Activated T-helper 9 cell treated with anti-CD3 and anti-CD28 coated beads, Interleukin-2, amount 50 U/mL, for 16 hours (primary cell): ENCODE data around the gene ATF6B.
"Not testable (repeated sequence)": the region's sequence is repeated elsewhere in the genome, so short reads cannot be mapped to it uniquely, and the experiment has no call there.

Experiments used
- DNase-seq: peaks from one replicate; pipeline ENCODE4 v3.0.0-alpha.2; 2020; ENCODE audit warnings: low read depth

ATF6B gene

GRCh38 chr6:32154514-32155161, 26.6 kb upstream of the ATF6B start:
- DNase-seq, result peak; percentile 40

GRCh38 chr6:32153564-32154513, 25.8 kb upstream of the ATF6B start, which contains the start of gene PPT2:
TSS of gene PPT2 (plus strand) at chr6:32154141. CDS start at chr6:32154595, 454 bp downstream.
- peak; percentile 50 for DNase-seq

DNA sequence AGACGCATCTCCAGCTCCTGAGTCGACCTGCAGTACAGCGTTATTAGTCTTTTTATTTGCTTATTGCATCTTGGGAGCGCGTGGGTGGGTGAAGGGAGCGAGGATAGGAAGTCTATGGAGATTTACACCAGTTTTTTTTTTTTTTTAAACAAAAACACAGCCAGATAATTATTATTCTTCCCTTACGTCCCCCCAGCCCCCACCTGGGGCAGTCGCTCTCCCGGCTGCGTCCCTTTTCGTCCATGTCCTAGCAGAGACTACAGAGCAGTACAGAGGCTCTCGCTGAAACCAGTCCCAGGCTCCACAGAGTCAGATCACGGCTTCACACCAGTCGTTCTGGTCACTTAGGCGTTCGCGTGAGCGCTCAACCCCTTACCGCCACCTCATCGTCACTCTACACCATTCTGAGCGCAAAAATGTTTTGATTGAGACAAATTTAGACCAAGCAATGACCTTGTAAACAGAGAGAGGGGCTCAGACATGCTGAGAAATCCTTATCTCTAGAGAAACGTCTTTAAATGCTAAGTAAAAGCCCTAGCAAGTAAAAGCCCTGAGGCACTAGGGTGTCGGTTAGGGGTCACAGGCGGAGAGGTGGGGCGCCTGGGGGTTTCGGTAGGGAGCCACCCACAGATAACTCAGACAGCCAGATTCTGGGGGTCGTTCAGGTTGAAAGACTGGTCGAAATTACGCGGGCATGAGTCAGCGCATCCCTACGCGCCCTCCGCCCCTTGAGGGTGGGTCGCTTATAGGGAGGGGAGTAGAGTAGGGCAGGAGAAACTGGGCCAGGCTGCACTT, 24.9 kb upstream of the ATF6B start:
- no peak for DNase-seq

- DNase-seq, result no peak
These were observed 24.1 kb upstream of the ATF6B start, which contains the start of gene PRRT1 for GRCh38 chr6:32151863-32152768. TSS of gene PRRT1 (minus strand) at chr6:32151939. CDS start at chr6:32151827, 112 bp downstream.

DNA sequence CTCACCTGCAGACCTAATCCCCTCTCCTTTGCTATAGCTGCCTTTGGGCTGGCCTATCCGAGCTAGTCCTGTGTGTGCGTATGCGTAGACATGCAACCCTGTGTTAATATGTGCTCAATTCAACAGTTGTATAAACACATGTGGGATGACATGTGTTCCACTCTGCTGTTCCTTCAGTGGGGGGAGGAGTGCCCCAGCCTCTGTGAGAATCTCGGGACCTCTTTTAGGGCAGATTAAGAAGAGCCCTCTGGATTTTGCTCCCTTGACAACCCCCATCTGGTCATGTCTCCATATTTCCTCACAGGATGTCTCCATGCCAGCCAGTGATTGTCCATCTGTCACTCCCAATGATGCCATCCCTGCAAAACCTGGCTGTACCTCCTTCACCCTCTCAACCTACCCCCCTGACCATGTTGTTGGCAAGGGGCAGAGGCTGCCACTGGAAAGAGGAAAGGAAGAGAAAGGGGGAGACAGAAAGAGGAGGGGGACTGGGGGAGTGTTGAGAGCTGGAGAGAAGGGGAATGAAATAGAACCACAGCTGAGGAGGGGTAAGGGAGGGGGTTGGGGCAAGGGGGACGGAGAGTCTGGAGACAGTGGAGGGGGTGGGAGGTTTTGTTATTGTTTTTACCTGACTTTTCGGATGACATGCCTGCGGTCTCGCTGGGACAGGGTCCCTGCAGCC, 23.3 kb upstream of the ATF6B start:
- no peak for DNase-seq

DNA sequence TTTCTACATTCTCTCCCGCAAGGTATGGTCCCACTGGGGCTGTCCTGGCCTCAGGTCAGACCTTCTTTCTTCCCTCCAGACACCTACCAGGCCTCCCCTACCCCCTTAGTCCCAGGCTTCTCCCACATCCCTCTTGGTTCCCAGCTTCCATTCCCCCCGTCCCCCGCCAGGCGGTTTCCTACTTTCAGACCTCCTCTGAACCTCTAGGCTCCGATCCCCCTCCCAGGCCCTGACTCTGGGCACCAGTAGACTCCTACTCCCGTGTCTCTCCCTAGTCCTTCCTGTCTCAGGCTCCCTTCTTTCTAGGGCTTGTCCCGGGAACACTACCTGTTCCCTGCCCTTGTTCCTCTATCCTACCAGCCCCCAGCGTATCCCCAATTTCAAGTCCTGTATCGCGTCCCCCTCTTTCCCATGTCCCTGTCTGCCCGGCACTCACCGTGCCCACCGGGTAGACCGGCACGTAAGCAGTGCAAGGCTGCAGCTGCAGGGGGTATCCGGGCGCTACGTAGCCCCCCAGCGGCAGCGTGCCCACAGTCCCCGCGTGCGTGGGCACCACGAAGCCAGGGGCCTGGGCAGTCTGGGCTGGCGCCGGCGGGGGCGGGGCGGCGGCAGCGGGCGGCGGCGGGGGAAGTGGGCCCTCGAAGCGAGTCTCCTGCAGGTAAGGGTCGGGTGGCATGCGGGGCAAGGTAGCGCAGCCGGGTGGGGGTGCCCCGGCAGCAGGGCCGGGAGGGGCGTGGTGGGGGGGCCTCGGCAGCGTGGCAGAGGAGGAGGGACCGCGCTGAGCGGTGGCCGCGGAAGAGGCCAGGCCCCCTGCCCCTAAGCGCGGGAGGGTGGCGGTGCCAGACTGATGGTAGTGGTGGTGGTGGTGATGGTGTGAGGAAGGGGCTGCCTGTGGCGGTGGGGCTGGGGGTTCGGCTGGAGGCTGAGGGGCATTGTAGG, 22.2 kb upstream of the ATF6B start:
- DNase-seq, result no peak

DNA sequence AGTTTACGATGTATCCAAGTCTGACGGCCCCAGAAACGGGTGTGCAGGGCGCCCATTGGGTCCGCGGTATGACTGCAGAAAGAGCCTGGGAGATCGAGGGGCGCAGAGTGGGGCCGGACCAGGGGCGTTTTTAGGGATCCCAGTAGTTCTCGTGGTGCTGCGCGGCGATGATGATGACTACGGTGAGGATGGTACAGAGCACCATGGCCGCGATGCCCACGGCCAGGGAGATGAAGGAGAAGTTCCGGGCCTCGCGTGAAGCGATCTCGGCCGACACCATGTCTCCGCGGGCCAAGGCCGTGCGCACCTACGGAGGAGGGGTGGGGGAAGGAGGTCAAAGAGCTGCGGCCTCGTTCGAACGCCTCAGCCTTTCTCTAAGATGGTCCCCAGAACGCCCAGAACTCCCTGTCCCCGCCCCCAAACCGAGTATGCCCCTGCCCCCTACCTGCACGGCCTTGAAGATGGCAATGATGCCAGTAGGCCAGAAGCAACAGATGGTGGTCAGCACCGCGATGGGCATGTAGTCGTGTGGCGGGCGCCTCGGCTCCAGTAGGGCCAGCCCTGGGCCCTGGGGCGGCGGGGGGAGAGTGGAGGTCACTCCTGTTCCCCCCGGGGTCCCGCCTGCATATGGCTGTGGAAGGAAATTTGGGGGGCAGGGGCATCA, 21.2 kb upstream of the ATF6B start:
- DNase-seq, result no peak

DNA sequence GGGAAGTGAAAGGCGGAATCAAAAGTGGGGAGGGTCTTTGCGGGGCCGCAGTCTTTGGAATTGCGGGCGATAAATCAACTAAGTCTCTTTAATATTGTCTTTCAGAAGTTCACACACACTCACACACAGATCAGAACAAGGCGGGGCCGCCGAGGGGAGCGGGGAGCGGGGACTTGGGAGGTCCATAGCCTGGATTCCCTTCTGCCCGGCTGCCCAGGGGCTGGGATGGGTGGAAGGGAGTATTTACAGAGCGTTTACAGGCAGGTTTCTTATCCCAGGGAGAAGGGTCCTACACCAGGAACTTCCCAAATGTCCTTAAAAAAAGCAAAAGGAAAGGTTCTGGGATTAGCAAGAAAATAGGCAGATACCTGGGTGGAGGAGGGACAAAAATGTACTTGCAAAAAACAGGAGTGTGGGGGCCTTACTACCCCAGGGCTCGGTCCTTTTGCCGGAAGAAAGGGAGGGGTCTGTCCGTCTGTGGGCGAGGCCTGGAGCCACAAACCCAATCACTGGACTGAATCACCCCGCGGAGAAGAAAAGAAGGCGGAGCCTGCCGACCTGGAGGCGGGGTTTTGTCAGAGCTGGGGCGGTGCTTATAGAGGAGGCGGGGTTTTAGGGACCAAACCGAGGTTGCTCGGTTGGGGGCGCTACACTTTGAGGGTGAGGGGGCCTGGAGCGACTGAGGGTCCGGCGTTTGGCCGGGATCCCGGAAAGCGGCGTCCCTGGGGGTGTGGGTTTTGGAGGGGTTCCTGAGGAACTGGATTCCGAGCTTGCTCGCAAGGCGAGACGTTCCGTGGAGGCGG, 20.4 kb upstream of the ATF6B start:
- peak; percentile 53 for DNase-seq

DNA sequence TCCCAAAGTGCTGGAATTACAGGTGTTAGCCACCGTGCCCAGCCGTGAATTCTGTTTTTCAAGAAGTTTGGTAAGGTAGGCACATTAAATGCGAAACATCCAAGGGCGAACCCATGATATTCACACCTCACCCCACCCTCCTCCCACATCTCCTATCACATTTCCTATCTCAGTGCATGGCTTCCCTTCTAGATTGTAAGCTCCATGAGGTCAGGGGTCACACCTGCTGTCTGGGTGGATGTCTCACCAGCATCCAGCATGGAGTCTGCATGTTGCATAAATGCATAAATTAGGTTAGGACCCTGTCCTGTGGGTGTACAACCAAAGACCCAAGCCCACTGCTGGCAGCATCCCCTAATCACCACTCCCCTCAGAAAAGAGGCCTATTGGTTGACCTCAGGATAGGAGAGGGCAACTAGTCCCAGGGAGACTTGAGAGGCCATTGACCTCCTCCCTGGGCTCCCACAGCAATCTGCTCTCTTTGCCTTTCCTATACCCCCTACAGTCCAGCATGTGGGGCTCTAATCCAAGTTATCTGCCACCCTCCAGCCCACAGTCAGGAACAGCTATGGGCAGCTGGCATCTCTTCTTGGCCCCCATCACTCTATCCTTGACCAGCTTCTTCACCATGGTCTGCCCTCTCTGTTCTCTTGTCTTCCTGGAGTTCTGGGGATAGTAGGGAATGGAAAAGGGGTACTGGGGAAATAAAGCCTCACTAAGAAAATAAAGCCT, 19.5 kb upstream of the ATF6B start:
- DNase-seq, result no peak

DNA sequence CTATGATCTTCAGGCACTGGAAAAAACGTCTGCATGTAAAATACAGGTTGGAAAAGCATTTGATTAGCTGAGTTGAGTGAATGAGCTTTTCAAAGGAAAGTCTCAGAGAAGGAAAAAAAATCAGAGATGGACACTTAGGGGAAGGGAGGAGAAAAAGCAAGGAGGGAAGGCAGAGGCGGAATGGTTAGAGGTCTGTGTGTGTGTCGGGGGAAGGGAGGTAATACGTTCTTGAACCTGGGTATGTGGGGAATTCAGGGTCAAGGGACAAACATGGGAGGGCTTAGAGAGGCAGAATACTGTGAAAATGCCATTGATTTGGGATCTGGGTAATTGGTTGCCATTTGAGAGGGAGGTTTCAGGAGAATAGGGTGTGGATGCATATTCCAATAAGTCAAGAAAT, 18.6 kb upstream of the ATF6B start:
- DNase-seq, result no peak

- DNase-seq, result no peak
These were observed 18.2 kb upstream of the ATF6B start for GRCh38 chr6:32146287-32146686.

DNA sequence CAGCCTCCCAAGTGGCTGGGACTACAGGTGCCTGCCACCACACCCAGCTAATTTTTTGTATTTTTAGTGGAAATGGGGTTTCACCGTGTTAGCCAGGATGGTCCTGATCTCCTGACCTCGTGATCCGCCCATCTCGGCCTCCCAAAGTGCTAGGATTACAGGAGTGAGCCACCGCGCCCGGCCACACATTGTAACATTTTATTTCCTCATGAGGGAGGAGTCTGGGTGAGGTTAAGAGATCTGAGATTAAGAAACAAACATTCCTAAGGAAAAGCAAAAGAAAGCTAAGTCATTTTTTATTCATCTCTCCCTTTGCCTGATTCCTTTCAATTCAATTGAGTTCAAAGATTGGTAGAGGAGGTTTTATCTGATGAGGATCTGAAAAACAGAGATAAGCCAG, 16.2 kb upstream of the ATF6B start:
- not testable (repeated sequence) for DNase-seq

- no peak for DNase-seq
These were observed 12.5 kb upstream of the ATF6B start for GRCh38 chr6:32140420-32141046.

GRCh38 chr6:32139590-32139989, 11.5 kb upstream of the ATF6B start:
- DNase-seq, result no peak

DNA sequence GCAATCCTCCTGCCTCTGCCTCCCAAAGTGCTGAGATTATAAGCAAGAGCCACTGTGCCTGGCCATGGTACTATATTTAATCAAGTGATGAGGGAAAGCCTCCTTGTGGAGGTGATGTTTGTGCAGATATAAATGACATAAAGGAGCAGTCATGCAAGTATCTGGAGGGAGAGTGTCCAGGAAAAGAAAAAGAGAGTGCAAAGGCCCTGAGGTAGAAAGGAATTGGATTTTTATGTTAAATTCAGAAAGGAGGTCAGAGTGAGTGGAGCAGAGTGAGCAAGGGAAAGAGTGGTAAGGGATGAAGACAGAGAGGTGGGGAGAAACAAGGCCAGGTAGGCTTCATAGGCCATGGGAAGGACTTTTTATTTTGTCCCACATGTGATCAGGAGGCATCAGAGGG, 9.4 kb upstream of the ATF6B start:
- DNase-seq, result no peak

- no peak for DNase-seq
These were observed 5.7 kb upstream of the ATF6B start for GRCh38 chr6:32133786-32134185.

DNA sequence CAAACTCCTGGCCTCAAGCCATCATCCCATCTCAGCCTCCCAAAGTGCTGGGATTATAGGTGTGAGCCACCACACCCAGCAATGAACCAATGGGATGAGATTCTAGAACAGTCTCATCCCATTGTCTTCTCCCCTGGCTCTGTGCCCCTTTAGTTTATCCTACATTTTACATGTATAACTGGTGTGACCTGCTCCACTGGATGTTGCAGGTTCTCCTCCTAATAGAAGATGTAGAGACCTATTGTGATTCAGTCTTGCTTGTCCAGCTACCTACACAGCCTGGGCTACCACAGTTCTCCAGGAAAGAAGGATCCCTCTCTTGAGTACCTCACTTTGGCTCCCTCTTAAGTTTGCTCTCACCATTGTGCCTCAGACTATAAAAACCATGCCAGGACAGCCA, 4.1 kb upstream of the ATF6B start:
- no peak for DNase-seq
